ENCODE results near the gene TMEM43. TPM values are rescaled to one million over a fixed set of nuclear protein-coding genes. Genes with fewer than 3 reads are reported as not detected.

The TMEM43 gene
- total and polyA plus RNA-seq, 2 of the 8 experiments (the other 6 are each of a cell fraction or from before 2014, with no cell fraction given): 27.0 to 33.7 TPM

- no peak overlapping the region for H4K5ac ChIP-seq (ENCODE audit: insufficient read length, low read depth, low read length)
- no peak overlapping the region for H2BK12ac ChIP-seq (ENCODE audit: low read depth, low read length)
- ChIA-PET POLR2A (ENCODE audit: partially characterized antibody) (interaction anchor here (1.0 to 4.7 kb wide), 9 partner anchors 9 to 227 kb away, joined by 3 to 46 read pairs (median 14); partner anchors contain the start of genes LSM3 and XPC), CTCF (ENCODE audit: partially characterized antibody) (interaction anchor here (0.6 to 3.9 kb wide), 8 partner anchors 9 to 243 kb away, joined by 3 to 37 read pairs (median 6); no protein-coding TSS in a partner anchor)
- H4K91ac ChIP-seq (replicated peaks; ENCODE audit: insufficient read length, low read length): peak overlapping the region; percentile 15
- H3K27me3 ChIP-seq (replicated peaks in 1 of 4; ENCODE audit: control insufficient read depth in 3 of 4, extremely low read depth in 1 of 4, insufficient read depth in 3 of 4, low read length in 3 of 4): no peaks in the 10 kb centered on the region
- peaks cover 19% of the 10 kb centered on the region for H3K79me1 ChIP-seq (ENCODE audit: low read depth, low read length)
- H3K4me3 ChIP-seq (ENCODE audit: extremely low read depth in 1 of 4, insufficient read depth in 2 of 4, low read depth in 3 of 4, low read length in 4 of 4): peak overlapping the region; percentile 90 to 97 (median 91)
- peak in 1 of 2 experiments; percentile 45 for DNase-seq (ENCODE audit: low read depth in 1 of 2, low spot score in 2 of 2)
- H3K79me2 ChIP-seq (ENCODE audit: control insufficient read depth in 1 of 2, insufficient read depth in 2 of 2, low read length in 2 of 2): peaks cover 7 to 35% of the 10 kb centered on the region in 2 experiments
- no peak overlapping the region; the same call in 1 of the 2 replicates for H2BK15ac ChIP-seq (ENCODE audit: low read length)
- peak overlapping the region; percentile 85; the same call in 1 of the 2 replicates for H4K8ac ChIP-seq (ENCODE audit: extremely low read depth, insufficient read depth, low read length)
- no peaks in the 10 kb centered on the region for H3K9me3 ChIP-seq (ENCODE audit: insufficient read depth in 2 of 2, low read depth in 1 of 2, low read length in 1 of 2)
- peak overlapping the region; percentile 2; the same call in 1 of the 2 replicates for H2BK5ac ChIP-seq (ENCODE audit: low read depth, low read length)
- peak overlapping the region; percentile 86 to 99 for H3K4me2 ChIP-seq (ENCODE audit: insufficient read depth in 1 of 2, low read depth in 2 of 2, low read length in 2 of 2)
- WGBS, 2 experiments (ENCODE audit: extremely low coverage in 1 of 2, insufficient coverage in 1 of 2, insufficient read length in 1 of 2, insufficient replicate concordance in 2 of 2, low coverage in 1 of 2, low lambda C conversion rate in 2 of 2, missing lambda C conversion rate in 1 of 2): 58% methylated on average over 15 of the region's 15 CpGs; no CpG with 5 or more reads in 1 of the 2 experiments
- H3K14ac ChIP-seq (ENCODE audit: insufficient read length): no peak overlapping the region
- peaks cover 0 to 5% (median 2%) of the 10 kb centered on the region in 4 experiments; a peak in 2 of 8 replicates for H3K36me3 ChIP-seq (ENCODE audit: control insufficient read depth in 2 of 4, insufficient read depth in 4 of 4, low read length in 3 of 4)
- H2BK120ac ChIP-seq (replicated peaks; ENCODE audit: low read depth, low read length): no peak overlapping the region
- no peak for FAIRE-seq
- peaks cover 14% of the 10 kb centered on the region for H3K23me2 ChIP-seq (ENCODE audit: low read depth, low read length)
- H3K18ac ChIP-seq (ENCODE audit: extremely low read depth, low read length): peak overlapping the region; percentile 40; the same call in 1 of the 2 replicates
- peaks cover 0 to 14% (median 10%) of the 10 kb centered on the region in 4 experiments; a peak in 6 of 7 replicates for H3K4me1 ChIP-seq (replicated peaks in 1 of 4; ENCODE audit: control insufficient read depth in 3 of 4, insufficient read depth in 4 of 4, low read length in 3 of 4)
- H3K4ac ChIP-seq (replicated peaks; ENCODE audit: insufficient read length, low read depth, low read length): no peak overlapping the region
- peaks cover 2 to 9% of the 10 kb centered on the region in 2 experiments for H4K20me1 ChIP-seq (replicated peaks in 1 of 2; ENCODE audit: control insufficient read depth in 1 of 2, insufficient read depth in 2 of 2, low read length in 2 of 2)
- H3K56ac ChIP-seq (replicated peaks; ENCODE audit: insufficient read length, low read depth, low read length): no peak overlapping the region
- H2BK20ac ChIP-seq (ENCODE audit: low read length): no peak overlapping the region
- 0 out of 2 replicates have a peak overlapping the region, but pooled peaks have one; percentile 29 for H2AFZ ChIP-seq (ENCODE audit: low read length)
- H3K27ac ChIP-seq (ENCODE audit: low read depth, low read length): peak overlapping the region; percentile 6; the same call in 1 of the 2 replicates
- no peak overlapping the region for H3K23ac ChIP-seq (ENCODE audit: insufficient read length)
- H3K9ac ChIP-seq (replicated peaks in 1 of 4; ENCODE audit: extremely low read depth in 1 of 4, low read depth in 3 of 4, low read length in 3 of 4): peak overlapping the region; percentile 61 to 84 (median 64)
- H2AK5ac ChIP-seq (ENCODE audit: low read depth, low read length): no peak overlapping the region; the same call in 1 of the 2 replicates
- TF ChIP-seq EZH2 (IDR thresholded peaks at IDR 0.05; ENCODE audit: low read depth, low read length, severe bottlenecking) (no peak), NRF1 (IDR thresholded peaks at IDR 0.05; ENCODE audit: low read depth, low read length) (no peak), SIX5 (IDR thresholded peaks at IDR 0.05; ENCODE audit: low read depth, low read length) (no peak), SP2 (IDR thresholded peaks at IDR 0.05; ENCODE audit: low read length) (no peak), JUND (IDR thresholded peaks at IDR 0.05; ENCODE audit: low read length) (no peak), RNF2 (IDR thresholded peaks at IDR 0.05; ENCODE audit: borderline replicate concordance, low read depth, low read length, missing control alignments, poor library complexity, severe bottlenecking) (no peak), SIN3A (conservative IDR thresholded peaks at IDR 0.05 in 1 of 2, IDR thresholded peaks at IDR 0.05 in 1 of 2; ENCODE audit: low read depth in 1 of 2, low read length in 2 of 2) (no peak; a peak in 1 of 4 replicates), TEAD4 (IDR thresholded peaks at IDR 0.05; ENCODE audit: low read depth, low read length) (no peak), YY1 (IDR thresholded peaks at IDR 0.05; ENCODE audit: low read depth, low read length) (no peak)
Observed at GRCh38 chr3:14123308-14124222, 1.3 kb upstream of the TMEM43 start.
